Urinary bladder (tissue), 4 donors: ENCODE measurements around the gene TBPL1. TPM values are rescaled to one million over a fixed set of nuclear protein-coding genes. Genes with fewer than 3 reads are reported as not detected.

Source experiments
- DNase-seq: peaks from one replicate; pipeline ENCODE4 v3.0.0-alpha.2; 2015; ENCODE audit errors: extremely low spot score
- H3K27ac ChIP-seq: one replicate; pipeline ENCODE4 v1.5.1; 2013; ENCODE audit warnings: low read depth, mild to moderate bottlenecking, moderate library complexity
- H3K36me3 ChIP-seq: one replicate; pipeline ENCODE4 v1.6.1; 2013; ENCODE audit warnings: mild to moderate bottlenecking, moderate library complexity; ENCODE audit not compliant: insufficient read depth
- H3K4me1 ChIP-seq: one replicate; pipeline ENCODE4 v1.6.1; 2013; ENCODE audit warnings: mild to moderate bottlenecking, moderate library complexity; ENCODE audit not compliant: insufficient read depth
- H3K4me3 ChIP-seq: one replicate; pipeline ENCODE4 v1.5.1; 2013; ENCODE audit warnings: low read depth, low read length
- WGBS: extraction: QIAGEN DNeasy Blood & Tissue Kit; methylation state at CpG from one replicate; pipeline ENCODE4 v1.1.7; 2013; 5-methylcytosine and 5-hydroxymethylcytosine counted together
- polyA plus RNA-seq: library from polyadenylated mRNA; stranded (reverse); fragments of 200-250 nt; gene quantifications from one replicate; pipeline ENCODE4 v1.2.3, GENCODE V29; 2013
- total RNA-seq: library from RNA; depleted of rRNA; stranded (reverse); fragments of >200 nt; gene quantifications from one replicate; pipeline ENCODE4 v1.2.3, GENCODE V29; 2014
- donor health status: healthy with polysubstance abuse.
- donor health status: healthy.

Gene TBPL1
- total and polyA plus RNA-seq, 2 donors = 30.4 to 39.7 TPM

DNA sequence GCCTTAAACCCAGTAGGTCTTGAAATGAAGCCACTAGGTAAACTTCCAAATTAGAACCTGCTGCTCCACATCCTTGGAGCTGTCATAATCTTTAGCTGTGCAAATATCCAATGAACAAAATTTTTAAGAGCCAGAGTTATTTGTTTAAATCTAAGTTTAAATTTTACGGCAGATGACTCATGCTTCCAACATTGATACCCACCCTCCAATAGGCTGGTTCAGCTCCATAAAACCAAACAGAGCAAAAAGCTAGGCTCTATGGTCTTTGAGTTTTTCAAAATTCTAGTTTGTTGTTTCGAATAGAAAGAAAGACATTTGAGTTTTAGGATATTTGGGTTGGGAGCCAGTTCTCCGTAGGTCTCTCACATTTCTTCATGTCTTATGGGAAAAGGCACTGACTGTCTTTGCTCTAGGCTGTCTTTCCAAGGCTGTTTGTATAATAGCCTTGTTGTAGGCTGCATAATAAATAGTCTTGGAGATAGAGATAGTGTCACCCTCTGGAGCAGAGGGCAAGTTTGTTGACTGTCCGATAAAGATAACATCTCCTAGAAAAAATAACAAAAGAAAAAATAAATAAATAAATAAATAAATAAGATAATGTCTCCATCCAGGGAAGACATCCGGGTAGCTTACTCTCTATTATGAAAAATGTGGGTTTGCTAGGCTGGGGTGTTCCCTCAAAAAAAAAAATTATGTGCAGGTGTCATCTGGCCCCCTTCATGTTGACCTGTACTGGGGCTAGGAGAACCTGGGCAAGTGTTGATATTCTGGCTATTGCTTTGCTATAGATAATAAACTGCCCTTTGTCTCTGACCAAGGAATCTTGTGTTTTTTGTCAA lies 62.9 kb downstream of the TBPL1 start:
- Histone ChIP-seq H3K27ac (no peak overlapping the region), H3K36me3 (no peaks in the 10 kb centered on the region), H3K4me1 (no peaks in the 10 kb centered on the region), H3K4me3 (no peak overlapping the region)
- DNase-seq = no peak
- 78% methylated on average over 5 of the region's 5 CpGs for WGBS

DNA sequence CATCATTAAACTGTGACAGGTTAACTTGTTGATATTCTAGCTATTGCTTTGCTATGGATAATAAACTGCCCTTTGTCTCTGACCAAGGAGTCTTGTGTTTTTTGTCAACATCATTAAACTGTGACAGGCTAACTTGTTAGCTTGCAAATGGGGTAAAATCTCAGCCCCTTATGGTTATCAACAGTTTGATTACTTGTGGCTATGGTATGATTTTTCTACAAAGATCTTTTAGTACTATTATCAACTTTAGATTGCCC lies 63.5 kb downstream of the TBPL1 start:
- no peak overlapping the region for H3K4me3 ChIP-seq
- H3K27ac ChIP-seq = no peak overlapping the region
- no peak for DNase-seq

DNA sequence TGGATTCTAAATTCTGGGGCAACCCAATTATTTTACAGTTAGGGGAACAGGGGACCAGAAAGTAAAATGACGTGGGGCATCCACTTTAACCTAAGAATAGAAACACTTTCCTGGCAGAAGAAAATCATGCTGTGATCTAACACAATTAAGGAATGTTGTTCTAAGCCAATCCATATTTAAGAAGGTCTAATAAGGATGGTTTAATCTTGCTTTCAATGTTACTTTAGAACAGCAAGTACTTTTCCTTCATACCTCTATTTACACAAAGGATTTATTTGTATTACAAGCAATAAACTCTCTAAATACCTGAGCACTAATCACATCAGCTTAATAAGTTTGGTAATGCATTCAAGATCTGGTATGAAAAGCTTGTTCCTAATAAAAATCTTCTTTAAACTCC lies 67.0 kb downstream of the TBPL1 start:
- no peak overlapping the region for H3K4me3 ChIP-seq
- 38% methylated on average over 1 of the region's 1 CpG for WGBS
- H3K4me1 ChIP-seq = no peaks in the 10 kb centered on the region
- H3K36me3 ChIP-seq = no peaks in the 10 kb centered on the region
- DNase-seq = no peak
- no peak overlapping the region for H3K27ac ChIP-seq

More for the DNA sequence above, 63.5 kb downstream of the TBPL1 start:
- Histone ChIP-seq H3K4me1 (no peaks in the 10 kb centered on the region), H3K36me3 (no peaks in the 10 kb centered on the region)

- Histone ChIP-seq H3K4me1 (no peaks in the 10 kb centered on the region), H3K36me3 (no peaks in the 10 kb centered on the region), H3K4me3 (no peak overlapping the region), H3K27ac (no peak overlapping the region)
- no peak for DNase-seq
- WGBS = 46% methylated on average over 4 of the region's 4 CpGs
These were observed 67.5 kb downstream of the TBPL1 start for GRCh38 chr6:134020543-134020942.

DNA sequence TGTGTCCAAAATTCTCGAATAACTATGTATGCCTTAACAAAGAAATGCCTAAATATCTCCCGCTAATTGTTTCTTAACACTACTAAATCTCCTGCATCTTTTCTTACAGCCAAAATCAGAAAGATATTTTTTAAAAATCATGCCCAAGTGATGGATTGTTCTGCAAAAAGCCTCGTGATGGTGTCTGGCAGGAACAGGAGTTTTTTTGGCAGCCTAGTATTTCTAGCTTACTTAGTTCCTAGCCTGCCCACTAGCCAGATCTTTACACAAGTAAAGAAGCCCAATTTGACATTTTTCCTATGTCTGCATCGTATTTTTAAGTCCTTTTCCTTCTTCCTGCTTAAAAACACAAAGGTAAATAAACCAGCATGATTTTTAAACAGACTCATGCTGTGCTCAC lies 67.9 kb downstream of the TBPL1 start:
- 64% methylated on average over 4 of the region's 4 CpGs for WGBS
- Histone ChIP-seq H3K4me1 (no peaks in the 10 kb centered on the region), H3K27ac (no peak overlapping the region), H3K36me3 (no peaks in the 10 kb centered on the region), H3K4me3 (no peak overlapping the region)
- no peak for DNase-seq

GRCh38 chr6:134021396-134022122 lies 68.5 kb downstream of the TBPL1 start:
- 80% methylated on average over 5 of the region's 5 CpGs for WGBS
- Histone ChIP-seq H3K4me1 (no peaks in the 10 kb centered on the region), H3K36me3 (no peaks in the 10 kb centered on the region), H3K27ac (no peak overlapping the region), H3K4me3 (no peak overlapping the region)
- DNase-seq = no peak

GRCh38 chr6:134022650-134023049 lies 69.6 kb downstream of the TBPL1 start:
- WGBS = 49% methylated on average over 3 of the region's 3 CpGs
- Histone ChIP-seq H3K4me3 (no peak overlapping the region), H3K4me1 (no peaks in the 10 kb centered on the region), H3K36me3 (no peaks in the 10 kb centered on the region), H3K27ac (no peak overlapping the region)
- no peak for DNase-seq

GRCh38 chr6:134026597-134026996 lies 73.6 kb downstream of the TBPL1 start:
- no peaks in the 10 kb centered on the region for H3K4me1 ChIP-seq
- no peak overlapping the region for H3K4me3 ChIP-seq
- no peak for DNase-seq
- no peak overlapping the region for H3K27ac ChIP-seq
- no peaks in the 10 kb centered on the region for H3K36me3 ChIP-seq
- 93% methylated on average over 3 of the region's 3 CpGs for WGBS

DNA sequence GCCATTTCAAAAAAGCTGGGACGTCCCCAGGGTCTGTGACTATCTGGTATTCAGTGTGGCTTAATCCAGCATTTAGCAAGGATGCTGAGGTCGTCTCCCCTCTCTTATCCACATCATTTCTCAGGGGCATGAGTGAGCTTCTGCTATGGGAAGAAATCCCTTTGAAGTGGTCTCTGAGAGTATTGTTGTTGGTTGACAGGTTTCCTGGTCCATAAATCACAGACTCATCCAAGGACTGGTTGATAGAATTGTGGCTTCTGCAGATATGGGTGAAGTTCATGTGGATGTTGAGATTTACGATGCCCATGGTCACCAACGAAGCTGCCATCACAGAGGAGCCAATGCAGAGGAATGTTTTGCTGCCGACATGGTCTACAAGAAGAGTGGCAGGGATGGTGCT lies 75.4 kb downstream of the TBPL1 start:
- 86% methylated on average over 5 of the region's 5 CpGs for WGBS
- Histone ChIP-seq H3K36me3 (no peaks in the 10 kb centered on the region), H3K4me3 (no peak overlapping the region), H3K27ac (no peak overlapping the region), H3K4me1 (no peaks in the 10 kb centered on the region)
- DNase-seq = no peak

DNA sequence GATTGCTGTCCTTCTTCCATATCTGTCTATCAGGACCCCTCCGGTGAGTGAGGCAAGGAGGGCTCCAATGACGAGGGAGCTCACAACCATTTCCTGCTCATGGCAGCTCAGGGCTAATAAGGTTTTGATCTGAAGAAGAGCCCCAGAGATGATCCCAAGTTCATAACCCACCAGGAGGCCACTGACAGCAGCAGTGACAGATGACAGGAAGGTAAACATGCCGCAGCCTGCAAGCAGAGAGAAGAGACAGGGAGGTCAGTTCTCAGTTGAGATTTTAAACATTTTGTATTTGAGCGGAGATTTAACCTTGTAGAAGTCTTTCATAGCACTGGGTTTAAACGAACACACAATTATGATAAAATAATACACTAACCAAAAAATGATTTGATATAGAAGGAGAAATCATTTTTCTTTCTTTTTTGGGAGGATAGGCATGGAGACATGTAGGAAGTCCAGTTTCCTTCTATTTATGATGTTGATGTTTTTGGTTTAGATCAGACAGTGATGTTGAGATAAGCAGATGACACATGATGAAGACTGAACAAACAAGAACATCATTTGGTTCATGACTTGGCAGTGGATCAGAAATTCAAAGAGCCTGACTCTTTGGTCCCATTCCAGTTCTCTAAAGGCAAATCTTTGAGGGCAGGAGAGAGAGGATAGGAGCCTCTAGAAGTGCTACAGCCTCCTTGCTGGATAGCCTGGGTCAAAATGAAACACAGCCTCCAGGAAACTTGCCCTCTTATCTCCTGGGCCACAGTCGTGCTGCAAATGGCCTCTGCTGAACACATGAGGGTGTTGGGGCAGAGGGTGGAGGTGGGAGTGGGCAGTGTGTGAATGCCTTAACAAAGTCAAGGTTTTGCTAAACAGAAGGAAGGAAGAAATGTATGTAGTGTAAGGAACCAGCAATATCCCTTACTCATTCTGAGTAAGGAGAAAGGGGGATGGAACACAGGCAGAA lies 76.8 kb downstream of the TBPL1 start:
- H3K4me3 ChIP-seq = no peak overlapping the region
- DNase-seq = no peak
- H3K36me3 ChIP-seq = no peaks in the 10 kb centered on the region
- H3K27ac ChIP-seq = no peak overlapping the region
- H3K4me1 ChIP-seq = no peaks in the 10 kb centered on the region
- WGBS = 72% methylated on average over 6 of the region's 6 CpGs

- Histone ChIP-seq H3K27ac (no peak overlapping the region), H3K36me3 (no peaks in the 10 kb centered on the region), H3K4me1 (no peaks in the 10 kb centered on the region), H3K4me3 (no peak overlapping the region)
- no peak for DNase-seq
- 79% methylated on average over 2 of the region's 2 CpGs for WGBS
These were observed 78.8 kb downstream of the TBPL1 start for GRCh38 chr6:134031696-134032255.

- no peak overlapping the region for H3K27ac ChIP-seq
- WGBS = 72% methylated on average over 1 of the region's 1 CpG
- DNase-seq = no peak
- no peak overlapping the region for H3K4me3 ChIP-seq
- no peaks in the 10 kb centered on the region for H3K36me3 ChIP-seq
- H3K4me1 ChIP-seq = no peaks in the 10 kb centered on the region
These were observed 81.5 kb downstream of the TBPL1 start for GRCh38 chr6:134034478-134034877.

- no peaks in the 10 kb centered on the region for H3K4me1 ChIP-seq
- H3K36me3 ChIP-seq = no peaks in the 10 kb centered on the region
- H3K4me3 ChIP-seq = no peak overlapping the region
- 78% methylated on average over 7 of the region's 7 CpGs for WGBS
- DNase-seq = no peak
- H3K27ac ChIP-seq = no peak overlapping the region
These were observed 82.2 kb downstream of the TBPL1 start for GRCh38 chr6:134034961-134035822.
